Choroid plexus epithelial cell (primary cell): Measurements from ENCODE around the gene MYCBP.

Source experiments
- DNase-seq: peaks from one replicate; pipeline ENCODE4 v3.0.0-alpha.2; 2010; ENCODE audit warnings: low read depth
- H3K4me3 ChIP-seq: 2 replicates; pipeline ENCODE4 v1.5.1; 2011; ENCODE audit warnings: low read depth, mild to moderate bottlenecking, control low read depth, low read length, moderate library complexity
- CTCF ChIP-seq: conservative IDR thresholded peaks from 2 replicates; pipeline ENCODE4 v1.5.1; 2011; ENCODE audit warnings: low read depth, mild to moderate bottlenecking, control low read depth, inconsistent platforms, low read length, moderate library complexity

Gene MYCBP

DNA sequence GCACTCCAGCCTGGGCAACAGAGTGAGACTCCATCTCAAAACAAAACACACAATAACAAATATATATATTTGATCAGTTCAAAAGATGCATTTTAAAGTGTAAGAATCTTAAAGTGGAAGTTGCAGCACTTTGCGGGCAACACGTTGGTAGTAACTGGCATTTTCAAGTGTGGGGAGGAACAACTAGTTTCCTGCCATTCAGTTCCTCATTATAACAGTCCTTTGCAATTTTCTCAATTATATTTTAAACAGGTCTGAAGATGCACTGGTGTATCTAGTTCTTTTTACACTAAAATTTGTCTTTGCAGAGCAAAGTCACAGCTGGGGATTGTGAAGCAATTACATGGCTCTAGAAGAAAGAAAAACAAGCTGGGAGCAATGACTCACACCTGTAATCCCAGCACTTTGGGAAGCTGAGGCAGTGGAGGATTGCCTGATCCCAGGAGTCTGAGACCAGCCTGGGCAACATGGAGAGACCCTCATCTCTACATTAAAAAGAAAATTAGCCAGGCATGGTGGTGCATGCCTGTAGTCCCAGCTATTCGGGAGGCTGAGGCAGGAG is 38.8 kb downstream of the MYCBP start:
- H3K4me3 ChIP-seq = no peak overlapping the region
- no peak for TF ChIP-seq CTCF
- no peak for DNase-seq

DNA sequence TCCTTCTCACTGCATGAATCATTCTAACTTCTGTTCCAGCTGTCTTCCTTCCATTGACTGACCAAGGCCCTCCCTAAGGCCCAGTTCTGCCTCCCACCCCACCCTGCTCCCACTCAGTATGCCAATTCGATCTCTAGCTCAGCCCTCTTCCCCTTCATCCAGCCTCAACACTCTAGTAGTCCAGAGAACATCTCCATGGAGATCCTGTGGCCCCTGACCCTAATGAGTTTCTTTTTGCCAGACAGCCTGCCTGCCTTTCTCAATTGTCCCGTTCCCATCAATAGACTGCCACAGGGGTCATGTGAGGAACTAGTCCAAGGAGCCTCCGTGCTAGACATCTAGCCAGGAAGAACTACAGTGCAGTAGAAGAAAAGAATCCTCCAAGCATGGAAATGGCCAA is 40.0 kb downstream of the MYCBP start:
- TF ChIP-seq CTCF = no peak
- DNase-seq = no peak
- no peak overlapping the region for H3K4me3 ChIP-seq

DNA sequence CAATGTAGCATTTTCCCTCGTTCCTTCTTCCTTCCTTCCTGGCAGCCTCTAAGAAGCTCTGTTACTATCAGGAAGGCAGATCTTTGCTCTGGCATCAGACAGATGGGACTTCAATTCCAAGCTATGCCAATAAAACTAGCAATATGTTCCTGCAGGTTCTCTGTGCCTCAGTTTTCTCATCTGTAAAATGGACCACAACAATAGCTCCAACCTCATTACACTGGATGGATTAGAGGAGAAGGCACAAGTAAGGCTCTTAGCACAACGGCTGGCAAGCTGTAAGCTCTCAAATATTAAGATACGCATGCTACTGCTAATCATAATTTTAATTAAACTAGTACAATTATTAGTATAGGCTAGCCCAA is 40.8 kb downstream of the MYCBP start:
- H3K4me3 ChIP-seq = no peak overlapping the region
- no peak for DNase-seq
- TF ChIP-seq CTCF = no peak

DNA sequence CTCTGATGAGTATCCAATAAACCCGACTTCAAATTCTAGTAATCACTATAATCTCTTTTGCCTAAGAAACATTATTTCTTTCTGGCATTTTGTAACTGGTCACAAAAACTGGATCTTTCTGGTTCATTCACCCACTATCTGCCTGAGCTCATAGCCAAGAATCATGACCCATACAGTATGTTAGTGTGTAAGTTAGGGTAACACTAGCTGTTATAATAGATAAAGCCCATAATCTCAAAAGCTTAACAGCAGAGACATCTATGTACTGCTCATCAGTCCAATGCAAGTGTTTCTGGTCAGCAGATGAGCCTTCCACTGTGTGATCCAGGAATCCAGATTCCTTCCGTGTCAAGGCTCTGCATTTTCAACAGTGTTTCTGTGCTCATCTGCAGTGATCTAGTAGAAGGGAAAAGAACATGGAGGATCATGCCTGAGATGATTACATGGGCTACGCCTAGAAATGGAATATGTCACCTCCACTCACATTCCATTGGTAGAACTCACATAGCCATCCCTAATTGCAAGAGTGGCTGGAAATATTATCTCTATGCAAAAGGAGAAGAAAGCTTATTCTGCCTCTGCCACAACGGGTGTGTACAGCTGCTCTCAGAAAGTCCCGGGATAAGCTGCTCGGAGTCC is 41.3 kb downstream of the MYCBP start:
- no peak for DNase-seq
- TF ChIP-seq CTCF = no peak
- H3K4me3 ChIP-seq = no peak overlapping the region

DNA sequence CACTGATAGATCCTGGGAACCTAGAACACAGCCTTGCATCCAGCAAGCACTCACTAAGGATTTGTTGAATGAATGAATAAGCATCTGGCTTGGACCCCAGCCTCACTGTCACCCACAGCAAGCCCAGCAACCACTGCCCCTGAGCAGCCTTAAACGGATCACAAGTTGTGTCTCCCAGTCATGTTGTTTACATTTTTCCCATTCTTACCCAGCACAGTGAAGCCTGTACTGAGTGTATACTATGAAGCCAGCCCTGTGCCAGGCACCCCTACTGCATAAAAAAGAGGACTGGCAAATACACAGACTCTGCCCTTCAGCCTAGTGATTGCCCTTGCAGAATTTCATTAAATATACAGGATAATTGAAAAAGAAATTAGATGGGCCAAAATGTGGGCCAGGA is 43.8 kb downstream of the MYCBP start:
- no peak overlapping the region for H3K4me3 ChIP-seq
- TF ChIP-seq CTCF = no peak
- peak; percentile 23 for DNase-seq

GRCh38 chr1:38827318-38827717 is 45.8 kb downstream of the MYCBP start:
- TF ChIP-seq CTCF = no peak
- DNase-seq = no peak
- no peak overlapping the region for H3K4me3 ChIP-seq

GRCh38 chr1:38826886-38827285 is 46.3 kb downstream of the MYCBP start:
- H3K4me3 ChIP-seq = no peak overlapping the region
- DNase-seq = no peak
- TF ChIP-seq CTCF = no peak
